WTC11 (cell line): ENCODE measurements around the gene GALM. TPM values are rescaled to one million over a fixed set of nuclear protein-coding genes. Genes with fewer than 3 reads are reported as not detected.

Experiments
- ATAC-seq: fragments of 200-7000 bp; cut with Tn5 transposase; 2 replicates; pipeline ENCODE4 v1.10.0; 2021; ENCODE audit warnings: mild to moderate bottlenecking, moderate library complexity
- CTCF ChIA-PET: fragments of 300-600 bp; sonication (Branson Sonifier 250); formaldehyde crosslinking; loops from one replicate; lab custom pipeline; 2021; ENCODE audit warnings: antibody characterized with exemption; lab: Charles Lee
- POLR2A ChIA-PET: fragments of 350-600 bp; sonication (Branson Sonifier 250); formaldehyde crosslinking; loops from one replicate; lab custom pipeline; 2021; ENCODE audit warnings: antibody characterized with exemption; lab: Charles Lee
- DNase-seq: peaks from one replicate; pipeline ENCODE4 v3.0.0; 2021; ENCODE audit warnings: low spot score
- H3K27ac Mint-ChIP-seq: 2 replicates; pipeline ENCODE4 v1.8.0; 2021; ENCODE audit warnings: mixed read lengths
- H3K27me3 Mint-ChIP-seq: 2 replicates; pipeline ENCODE4 v1.8.0; 2021; ENCODE audit warnings: low read depth, mild to moderate bottlenecking, moderate library complexity, mixed read lengths
- H3K36me3 Mint-ChIP-seq: 2 replicates; pipeline ENCODE4 v1.8.0; 2021; ENCODE audit warnings: mixed read lengths
- H3K4me1 Mint-ChIP-seq: 2 replicates; pipeline ENCODE4 v1.8.0; 2022; ENCODE audit warnings: mixed read lengths
- H3K4me3 Mint-ChIP-seq: 2 replicates; pipeline ENCODE4 v1.8.0; 2021; ENCODE audit warnings: mild to moderate bottlenecking, moderate library complexity, mixed read lengths
- H3K9me3 Mint-ChIP-seq: 2 replicates; pipeline ENCODE4 v1.8.0; 2021; ENCODE audit warnings: mixed read lengths
- CTCF ChIP-seq: fragments of 200-600 bp; IDR thresholded peaks from 2 replicates; pipeline ENCODE4 v1.8.0; 2022; ENCODE audit warnings: antibody characterized with exemption
- ERG ChIP-seq: fragments of 250-450 bp; sonication (Bioruptor Pico); IDR thresholded peaks from 2 replicates; pipeline ENCODE4 v1.8.0; 2021; ENCODE audit warnings: mild to moderate bottlenecking
- FOXP4 ChIP-seq: sonication (generic); formaldehyde crosslinking; IDR thresholded peaks from 2 replicates; pipeline ENCODE4 v1.8.0; 2022; ENCODE audit warnings: mild to moderate bottlenecking, missing genetic modification reagents
- GTF2I ChIP-seq: fragments of 250-450 bp; sonication (Bioruptor Pico); conservative IDR thresholded peaks from 2 replicates; pipeline ENCODE4 v1.4.0; 2021; ENCODE audit warnings: mild to moderate bottlenecking
- HMGA2 ChIP-seq: fragments of 250-450 bp; sonication (Bioruptor Pico); IDR thresholded peaks from 2 replicates; pipeline ENCODE4 v1.4.0; 2021; ENCODE audit warnings: mild to moderate bottlenecking, moderate library complexity
- NFATC4 ChIP-seq: fragments of 250-450 bp; sonication (Bioruptor Pico); IDR thresholded peaks from 2 replicates; pipeline ENCODE4 v1.9.0; 2021; ENCODE audit warnings: mild to moderate bottlenecking
- OVOL2 ChIP-seq: fragments of 250-450 bp; sonication (Bioruptor Pico); IDR thresholded peaks from 2 replicates; pipeline ENCODE4 v1.9.0; 2021; ENCODE audit warnings: mild to moderate bottlenecking, borderline replicate concordance
- RELA ChIP-seq: sonication (generic); formaldehyde crosslinking; IDR thresholded peaks from 2 replicates; pipeline ENCODE4 v1.8.1; 2022; ENCODE audit warnings: missing genetic modification reagents, mild to moderate bottlenecking, borderline replicate concordance
- SOX15 ChIP-seq: fragments of 250-450 bp; sonication (Bioruptor Pico); IDR thresholded peaks from 2 replicates; pipeline ENCODE4 v1.9.0; 2021; ENCODE audit warnings: mild to moderate bottlenecking
- TCF7 ChIP-seq: sonication (generic); formaldehyde crosslinking; IDR thresholded peaks from 2 replicates; pipeline ENCODE4 v1.8.0; 2022; ENCODE audit warnings: mild to moderate bottlenecking, low read depth, missing genetic modification reagents, moderate library complexity
- USF2 ChIP-seq: sonication (generic); formaldehyde crosslinking; IDR thresholded peaks from 2 replicates; pipeline ENCODE4 v1.8.1; 2023; ENCODE audit warnings: mild to moderate bottlenecking, missing genetic modification reagents, moderate library complexity
- ZNF121 ChIP-seq: sonication (generic); formaldehyde crosslinking; IDR thresholded peaks from 2 replicates; pipeline ENCODE4 v1.8.0; 2023; ENCODE audit warnings: missing genetic modification reagents
- ZNF232 ChIP-seq: sonication (generic); formaldehyde crosslinking; IDR thresholded peaks from 2 replicates; pipeline ENCODE4 v1.8.0; 2022; ENCODE audit warnings: mild to moderate bottlenecking, missing genetic modification reagents
- ZNF396 ChIP-seq: fragments of 250-450 bp; sonication (Bioruptor Pico); IDR thresholded peaks from 2 replicates; pipeline ENCODE4 v1.8.0; 2021; ENCODE audit warnings: mild to moderate bottlenecking, moderate library complexity, borderline replicate concordance
- ZNF532 ChIP-seq: fragments of 250-450 bp; sonication (Bioruptor Pico); IDR thresholded peaks from 2 replicates; pipeline ENCODE4 v1.9.0; 2021; ENCODE audit warnings: mild to moderate bottlenecking, borderline replicate concordance
- total RNA-seq: library from RNA; stranded (reverse); gene quantifications from 3 replicates; pipeline ENCODE4 v1.2.3, GENCODE V29; 2021
- TF ChIP-seq, protein P1 (sequence below): sonication (generic); formaldehyde crosslinking; IDR thresholded peaks from 2 replicates; pipeline ENCODE4 v1.8.1; 2022; ENCODE audit warnings: low read depth, missing genetic modification reagents, borderline replicate concordance
- TF ChIP-seq, protein P2 (sequence below): sonication (generic); formaldehyde crosslinking; IDR thresholded peaks from 2 replicates; pipeline ENCODE4 v1.8.1; 2022; ENCODE audit warnings: low read depth, mild to moderate bottlenecking, moderate library complexity, missing genetic modification reagents, borderline replicate concordance
- TF ChIP-seq, protein P3 (sequence below): fragments of 250-450 bp; sonication (Bioruptor Pico); conservative IDR thresholded peaks from 2 replicates; pipeline ENCODE4 v1.9.0; 2021; ENCODE audit warnings: mild to moderate bottlenecking
- TF ChIP-seq, protein P4 (sequence below): sonication (generic); formaldehyde crosslinking; IDR thresholded peaks from 2 replicates; pipeline ENCODE4 v1.8.0; 2023; ENCODE audit warnings: mild to moderate bottlenecking, missing genetic modification reagents

Gene GALM
- total RNA-seq, 1 experiment from 2014 or later: 11.2 TPM

- ChIA-PET CTCF (no interaction called here), POLR2A (no interaction called here)
- TF ChIP-seq FOXP4 (no peak), TCF7 (CRISPR knock-in tag) (no peak), ZNF532 (CRISPR knock-in tag) (no peak), CTCF (no peak), RELA (CRISPR knock-in tag) (no peak), GTF2I (CRISPR knock-in tag) (no peak), SOX15 (no peak), ZNF396 (CRISPR knock-in tag) (no peak), USF2 (CRISPR knock-in tag) (no peak), ZNF232 (CRISPR knock-in tag) (no peak), HMGA2 (CRISPR knock-in tag) (no peak), ZNF121 (CRISPR knock-in tag) (no peak), ERG (no peak), NFATC4 (CRISPR knock-in tag) (no peak), OVOL2 (CRISPR knock-in tag) (no peak)
- TF ChIP-seq, protein P1, sequence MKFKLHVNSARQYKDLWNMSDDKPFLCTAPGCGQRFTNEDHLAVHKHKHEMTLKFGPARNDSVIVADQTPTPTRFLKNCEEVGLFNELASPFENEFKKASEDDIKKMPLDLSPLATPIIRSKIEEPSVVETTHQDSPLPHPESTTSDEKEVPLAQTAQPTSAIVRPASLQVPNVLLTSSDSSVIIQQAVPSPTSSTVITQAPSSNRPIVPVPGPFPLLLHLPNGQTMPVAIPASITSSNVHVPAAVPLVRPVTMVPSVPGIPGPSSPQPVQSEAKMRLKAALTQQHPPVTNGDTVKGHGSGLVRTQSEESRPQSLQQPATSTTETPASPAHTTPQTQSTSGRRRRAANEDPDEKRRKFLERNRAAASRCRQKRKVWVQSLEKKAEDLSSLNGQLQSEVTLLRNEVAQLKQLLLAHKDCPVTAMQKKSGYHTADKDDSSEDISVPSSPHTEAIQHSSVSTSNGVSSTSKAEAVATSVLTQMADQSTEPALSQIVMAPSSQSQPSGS (CRISPR knock-in tag): no peak
- TF ChIP-seq, protein P2, sequence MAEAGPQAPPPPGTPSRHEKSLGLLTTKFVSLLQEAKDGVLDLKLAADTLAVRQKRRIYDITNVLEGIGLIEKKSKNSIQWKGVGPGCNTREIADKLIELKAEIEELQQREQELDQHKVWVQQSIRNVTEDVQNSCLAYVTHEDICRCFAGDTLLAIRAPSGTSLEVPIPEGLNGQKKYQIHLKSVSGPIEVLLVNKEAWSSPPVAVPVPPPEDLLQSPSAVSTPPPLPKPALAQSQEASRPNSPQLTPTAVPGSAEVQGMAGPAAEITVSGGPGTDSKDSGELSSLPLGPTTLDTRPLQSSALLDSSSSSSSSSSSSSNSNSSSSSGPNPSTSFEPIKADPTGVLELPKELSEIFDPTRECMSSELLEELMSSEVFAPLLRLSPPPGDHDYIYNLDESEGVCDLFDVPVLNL: no peak
- TF ChIP-seq, protein P3, sequence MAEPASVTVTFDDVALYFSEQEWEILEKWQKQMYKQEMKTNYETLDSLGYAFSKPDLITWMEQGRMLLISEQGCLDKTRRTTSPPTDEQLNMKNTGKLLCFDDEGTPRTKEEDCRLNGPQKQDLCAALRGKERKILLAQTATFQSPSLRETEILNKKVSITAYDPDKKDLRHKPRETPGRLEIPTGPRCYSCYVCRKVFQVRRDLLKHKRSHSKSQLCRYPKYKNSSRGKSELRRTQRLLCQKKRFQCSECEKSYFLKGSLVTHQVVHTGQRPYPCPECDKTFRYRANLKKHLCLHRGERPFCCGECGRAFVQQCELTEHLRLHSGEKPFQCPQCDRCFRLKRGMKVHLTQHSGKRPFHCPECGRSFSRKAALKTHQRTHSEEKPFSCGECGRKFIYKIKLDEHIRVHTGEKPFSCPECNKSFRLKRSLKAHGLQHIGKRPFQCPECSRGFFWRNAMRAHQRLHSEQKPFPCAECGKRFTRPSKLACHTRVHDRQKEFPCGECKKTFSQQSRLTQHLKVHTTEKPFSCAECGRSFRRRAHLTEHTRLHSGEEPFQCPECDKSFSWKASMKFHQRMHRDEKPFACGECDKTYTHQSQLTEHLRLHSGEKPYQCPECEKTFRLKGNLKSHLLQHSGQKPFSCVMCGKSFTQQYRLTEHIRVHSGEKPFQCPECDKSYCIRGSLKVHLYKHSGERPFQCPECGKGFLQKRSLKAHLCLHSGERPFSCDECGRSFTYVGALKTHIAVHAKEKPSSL (CRISPR knock-in tag): no peak
- TF ChIP-seq, protein P4, sequence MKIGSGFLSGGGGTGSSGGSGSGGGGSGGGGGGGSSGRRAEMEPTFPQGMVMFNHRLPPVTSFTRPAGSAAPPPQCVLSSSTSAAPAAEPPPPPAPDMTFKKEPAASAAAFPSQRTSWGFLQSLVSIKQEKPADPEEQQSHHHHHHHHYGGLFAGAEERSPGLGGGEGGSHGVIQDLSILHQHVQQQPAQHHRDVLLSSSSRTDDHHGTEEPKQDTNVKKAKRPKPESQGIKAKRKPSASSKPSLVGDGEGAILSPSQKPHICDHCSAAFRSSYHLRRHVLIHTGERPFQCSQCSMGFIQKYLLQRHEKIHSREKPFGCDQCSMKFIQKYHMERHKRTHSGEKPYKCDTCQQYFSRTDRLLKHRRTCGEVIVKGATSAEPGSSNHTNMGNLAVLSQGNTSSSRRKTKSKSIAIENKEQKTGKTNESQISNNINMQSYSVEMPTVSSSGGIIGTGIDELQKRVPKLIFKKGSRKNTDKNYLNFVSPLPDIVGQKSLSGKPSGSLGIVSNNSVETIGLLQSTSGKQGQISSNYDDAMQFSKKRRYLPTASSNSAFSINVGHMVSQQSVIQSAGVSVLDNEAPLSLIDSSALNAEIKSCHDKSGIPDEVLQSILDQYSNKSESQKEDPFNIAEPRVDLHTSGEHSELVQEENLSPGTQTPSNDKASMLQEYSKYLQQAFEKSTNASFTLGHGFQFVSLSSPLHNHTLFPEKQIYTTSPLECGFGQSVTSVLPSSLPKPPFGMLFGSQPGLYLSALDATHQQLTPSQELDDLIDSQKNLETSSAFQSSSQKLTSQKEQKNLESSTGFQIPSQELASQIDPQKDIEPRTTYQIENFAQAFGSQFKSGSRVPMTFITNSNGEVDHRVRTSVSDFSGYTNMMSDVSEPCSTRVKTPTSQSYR (CRISPR knock-in tag): no peak
- ATAC-seq: no peak
- Mint-ChIP-seq H3K9me3 (peaks cover 6% of the 10 kb centered on the region), H3K27ac (no peak overlapping the region), H3K36me3 (no peaks in the 10 kb centered on the region), H3K4me3 (no peak overlapping the region), H3K4me1 (peaks cover 14% of the 10 kb centered on the region), H3K27me3 (no peaks in the 10 kb centered on the region)
- no peak for DNase-seq
These were observed 44.9 kb upstream of the GALM start for GRCh38 chr2:38621018-38621417.
